K562 (cell line): ENCODE measurements around the gene HSPB2. TPM values are rescaled to one million over a fixed set of nuclear protein-coding genes. Genes with fewer than 3 reads are reported as not detected.

Source experiments
- ADNP ChIP-seq: fragments of 200-800 bp; sonication (Bioruptor generic); IDR thresholded peaks from 2 replicates; pipeline ENCODE4 v1.6.1; 2016; ENCODE audit warnings: missing genetic modification characterization, missing compliant biosample characterization
- BDP1 ChIP-seq: IDR thresholded peaks from 3 replicates; pipeline ENCODE4 v1.6.1; 2011; ENCODE audit not compliant: insufficient read length, insufficient read depth
- BRD9 ChIP-seq: fragments of 450-650 bp; IDR thresholded peaks from 2 replicates; pipeline ENCODE4 v1.6.1; 2018; ENCODE audit warnings: low read depth; ENCODE audit not compliant: partially characterized antibody
- ERF ChIP-seq: fragments of 450-650 bp; formaldehyde crosslinking; IDR thresholded peaks from 2 replicates; pipeline ENCODE4 v1.4.0; 2020; ENCODE audit warnings: mild to moderate bottlenecking, mixed read lengths
- EZH2 ChIP-seq: IDR thresholded peaks from 2 replicates; pipeline ENCODE4 v1.6.1; 2012; ENCODE audit warnings: low read depth, mild to moderate bottlenecking, inconsistent platforms, low read length, borderline replicate concordance
- FOXJ3 ChIP-seq: sonication (generic); formaldehyde crosslinking; IDR thresholded peaks from 2 replicates; pipeline ENCODE4 v1.4.0; 2020; ENCODE audit warnings: mild to moderate bottlenecking, missing genetic modification reagents
- HMGN3 ChIP-seq: IDR thresholded peaks from 2 replicates; pipeline ENCODE4 v1.6.1; 2011; ENCODE audit warnings: borderline replicate concordance, low read depth, mild to moderate bottlenecking, mixed read lengths, low read length; ENCODE audit not compliant: insufficient read length; ENCODE audit errors: extremely low read depth
- HNRNPK ChIP-seq: fragments of 200-400 bp; formaldehyde crosslinking; IDR thresholded peaks from one replicate; pipeline ENCODE4 v1.6.1; 2018; ENCODE audit warnings: mild to moderate bottlenecking, low read depth, low read length; ENCODE audit not compliant: poor library complexity, severe bottlenecking
- HNRNPL ChIP-seq: fragments of 200-400 bp; formaldehyde crosslinking; IDR thresholded peaks from 2 replicates; pipeline ENCODE4 v1.6.1; 2017; ENCODE audit warnings: low read depth, mild to moderate bottlenecking, low read length
- MCM5 ChIP-seq: fragments of 450-650 bp; IDR thresholded peaks from 2 replicates; pipeline ENCODE4 v1.6.1; 2016; ENCODE audit warnings: low read depth
- PATZ1 ChIP-seq: fragments of 250-450 bp; sonication (Bioruptor Pico); IDR thresholded peaks from 2 replicates; pipeline ENCODE4 v1.5.0; 2020; ENCODE audit warnings: mild to moderate bottlenecking, borderline replicate concordance
- PHF20 ChIP-seq: fragments of 450-650 bp; IDR thresholded peaks from 2 replicates; pipeline ENCODE4 v1.6.1; 2018; ENCODE audit not compliant: partially characterized antibody
- POLR2G ChIP-seq: fragments of 200-400 bp; formaldehyde crosslinking; IDR thresholded peaks from 2 replicates; pipeline ENCODE4 v1.6.1; 2017; ENCODE audit warnings: low read depth, mild to moderate bottlenecking, antibody characterized with exemption, low read length, moderate library complexity
- RBM34 ChIP-seq: fragments of 200-400 bp; formaldehyde crosslinking; IDR thresholded peaks from 2 replicates; pipeline ENCODE4 v1.6.1; 2018; ENCODE audit warnings: low read length, borderline replicate concordance; ENCODE audit not compliant: insufficient read depth
- RFX7 ChIP-seq: fragments of 250-450 bp; sonication (Bioruptor Pico); IDR thresholded peaks from 2 replicates; pipeline ENCODE4 v1.5.1; 2021; ENCODE audit warnings: mild to moderate bottlenecking
- SRF ChIP-seq, 2 experiments: fragments of 250-450, 450-650 bp in 1 of 2; sonication (Bioruptor Pico) in 1 of 2; sonication (generic) in 1 of 2; formaldehyde crosslinking; IDR thresholded peaks; 2 replicates each; pipeline versions ENCODE4 v1.5.0 to v1.5.1; 2020 to 2022; ENCODE audit warnings: mild to moderate bottlenecking in 1 of 2, missing genetic modification reagents in 1 of 2
- YBX1 ChIP-seq: fragments of 450-650 bp; IDR thresholded peaks from 2 replicates; pipeline ENCODE4 v1.7.1; 2016; ENCODE audit warnings: mild to moderate bottlenecking
- ZNF324 ChIP-seq: fragments of 250-450 bp; sonication (Bioruptor Pico); IDR thresholded peaks from 2 replicates; pipeline ENCODE4 v1.4.0; 2020; ENCODE audit warnings: mild to moderate bottlenecking
- ZNF431 ChIP-seq: sonication (generic); formaldehyde crosslinking; IDR thresholded peaks from 2 replicates; pipeline ENCODE4 v1.8.0; 2022; ENCODE audit warnings: mild to moderate bottlenecking, missing genetic modification reagents
- ZNF766 ChIP-seq: fragments of 200-800 bp; sonication (Bioruptor generic); conservative IDR thresholded peaks from 2 replicates; pipeline ENCODE4 v1.6.1; 2016; ENCODE audit warnings: missing genetic modification characterization, missing compliant biosample characterization
- ZSCAN32 ChIP-seq: fragments of 450-650 bp; formaldehyde crosslinking; IDR thresholded peaks from 2 replicates; pipeline ENCODE4 v1.4.0; 2020; ENCODE audit warnings: mild to moderate bottlenecking, moderate library complexity
- polyA plus RNA-seq, 8 experiments: library from polyadenylated mRNA; depleted of rRNA in 4 of 8; stranded (reverse) in 5 of 8; unstranded in 3 of 8; fragments of >200 nt; fragmentation: Nextera tagmentation in 2 of 8; fragmentation: Illumina TruSeq in 1 of 8; extraction: Ambion mirVana in 2 of 8; extraction: Trizol in 1 of 8; gene quantifications; 2 replicates each; pipeline versions ENCODE4 v1.2.1 to v1.2.3, GENCODE V29; 2011 to 2014; ENCODE audit warnings: inconsistent platforms in 1 of 8, missing spikeins in 1 of 8
- total RNA-seq, 7 experiments: library from RNA; depleted of rRNA in 6 of 7; stranded (reverse); fragments of >200 nt in 6 of 7; fragmentation: Illumina TruSeq in 2 of 7; extraction: Trizol in 2 of 7; gene quantifications; 2 replicates each; pipeline versions ENCODE4 v1.2.1 to v1.2.3, GENCODE V29; 2011 to 2021; ENCODE audit warnings: low replicate concordance in 1 of 7
- TF ChIP-seq, protein P1 (sequence below): fragments of 450-650 bp; IDR thresholded peaks from 2 replicates; pipeline ENCODE4 v1.7.1; 2018; ENCODE audit warnings: mild to moderate bottlenecking, low read depth; ENCODE audit not compliant: partially characterized antibody
- TF ChIP-seq, protein P2 (sequence below): sonication (generic); IDR thresholded peaks from 2 replicates; pipeline ENCODE4 v1.6.1; 2016

HSPB2 gene
- total and polyA plus RNA-seq, 9 of the 15 experiments (the other 6 are each of a cell fraction or from before 2014, with no cell fraction given) = 0.06 to 0.35 (median 0.11) TPM; not detected in 5

- TF ChIP-seq POLR2G (peak; percentile 87), MCM5 (no peak), RBM34 (no peak), ZNF431 (CRISPR knock-in tag) (no peak), ZNF766 (0 out of 2 replicates have a peak, but pooled peaks have one; percentile 25), YBX1 (no peak), HMGN3 (peak; percentile 69), PATZ1 (CRISPR knock-in tag) (no peak), ZSCAN32 (CRISPR knock-in tag) (no peak), RFX7 (CRISPR knock-in tag) (no peak), HNRNPL (no peak), HNRNPK (no peak), ERF (CRISPR knock-in tag) (no peak), BRD9 (no peak), BDP1 (no peak), ZNF324 (CRISPR knock-in tag) (no peak), FOXJ3 (no peak), ADNP (no peak), EZH2 (no peak), SRF (CRISPR knock-in tag; IDR thresholded peaks at IDR 0.05) (0 out of 4 replicates have a peak, but pooled peaks of 1 of the 2 experiments have one; percentile 32), PHF20 (peak; percentile 35)
- TF ChIP-seq, protein P1, sequence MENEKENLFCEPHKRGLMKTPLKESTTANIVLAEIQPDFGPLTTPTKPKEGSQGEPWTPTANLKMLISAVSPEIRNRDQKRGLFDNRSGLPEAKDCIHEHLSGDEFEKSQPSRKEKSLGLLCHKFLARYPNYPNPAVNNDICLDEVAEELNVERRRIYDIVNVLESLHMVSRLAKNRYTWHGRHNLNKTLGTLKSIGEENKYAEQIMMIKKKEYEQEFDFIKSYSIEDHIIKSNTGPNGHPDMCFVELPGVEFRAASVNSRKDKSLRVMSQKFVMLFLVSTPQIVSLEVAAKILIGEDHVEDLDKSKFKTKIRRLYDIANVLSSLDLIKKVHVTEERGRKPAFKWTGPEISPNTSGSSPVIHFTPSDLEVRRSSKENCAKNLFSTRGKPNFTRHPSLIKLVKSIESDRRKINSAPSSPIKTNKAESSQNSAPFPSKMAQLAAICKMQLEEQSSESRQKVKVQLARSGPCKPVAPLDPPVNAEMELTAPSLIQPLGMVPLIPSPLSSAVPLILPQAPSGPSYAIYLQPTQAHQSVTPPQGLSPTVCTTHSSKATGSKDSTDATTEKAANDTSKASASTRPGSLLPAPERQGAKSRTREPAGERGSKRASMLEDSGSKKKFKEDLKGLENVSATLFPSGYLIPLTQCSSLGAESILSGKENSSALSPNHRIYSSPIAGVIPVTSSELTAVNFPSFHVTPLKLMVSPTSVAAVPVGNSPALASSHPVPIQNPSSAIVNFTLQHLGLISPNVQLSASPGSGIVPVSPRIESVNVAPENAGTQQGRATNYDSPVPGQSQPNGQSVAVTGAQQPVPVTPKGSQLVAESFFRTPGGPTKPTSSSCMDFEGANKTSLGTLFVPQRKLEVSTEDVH = no peak
- TF ChIP-seq, protein P2, sequence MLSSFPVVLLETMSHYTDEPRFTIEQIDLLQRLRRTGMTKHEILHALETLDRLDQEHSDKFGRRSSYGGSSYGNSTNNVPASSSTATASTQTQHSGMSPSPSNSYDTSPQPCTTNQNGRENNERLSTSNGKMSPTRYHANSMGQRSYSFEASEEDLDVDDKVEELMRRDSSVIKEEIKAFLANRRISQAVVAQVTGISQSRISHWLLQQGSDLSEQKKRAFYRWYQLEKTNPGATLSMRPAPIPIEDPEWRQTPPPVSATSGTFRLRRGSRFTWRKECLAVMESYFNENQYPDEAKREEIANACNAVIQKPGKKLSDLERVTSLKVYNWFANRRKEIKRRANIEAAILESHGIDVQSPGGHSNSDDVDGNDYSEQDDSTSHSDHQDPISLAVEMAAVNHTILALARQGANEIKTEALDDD = no peak
Observed at GRCh38 chr11:111870886-111871692, 41.4 kb upstream of the HSPB2 start, which contains the start of gene ALG9 (continued).
